Parathyroid adenoma (tissue), 2 donors: ENCODE results near the gene WASF3.

ENCODE experiments used
- H2AFZ ChIP-seq: fragments of 300-600 bp; sonication (generic); one replicate; pipeline ENCODE4 v1.7.0; 2017; ENCODE audit warnings: antibody characterized with exemption, mild to moderate bottlenecking
- H3K27ac ChIP-seq: fragments of 300-600 bp; sonication (generic); one replicate; pipeline ENCODE4 v1.7.0; 2017
- H3K27me3 ChIP-seq: fragments of 300-600 bp; sonication (generic); one replicate; pipeline ENCODE4 v1.7.0; 2017; ENCODE audit warnings: low read length; ENCODE audit not compliant: control insufficient read depth, insufficient read depth
- H3K36me3 ChIP-seq: fragments of 300-600 bp; sonication (generic); one replicate; pipeline ENCODE4 v1.7.0; 2017; ENCODE audit warnings: low read length; ENCODE audit not compliant: control insufficient read depth, insufficient read depth
- H3K4me1 ChIP-seq: fragments of 300-600 bp; sonication (generic); one replicate; pipeline ENCODE4 v1.7.0; 2017; ENCODE audit warnings: control low read depth
- H3K4me2 ChIP-seq: fragments of 300-600 bp; sonication (generic); one replicate; pipeline ENCODE4 v1.7.0; 2017; ENCODE audit warnings: low read length
- H3K4me3 ChIP-seq: fragments of 300-600 bp; sonication (generic); one replicate; pipeline ENCODE4 v1.7.0; 2017; ENCODE audit warnings: low read depth, low read length
- H3K79me2 ChIP-seq: fragments of 300-600 bp; sonication (generic); one replicate; pipeline ENCODE4 v1.7.0; 2017; ENCODE audit warnings: control low read depth
- H3K9ac ChIP-seq: fragments of 300-600 bp; sonication (generic); one replicate; pipeline ENCODE4 v1.7.0; 2017; ENCODE audit warnings: mild to moderate bottlenecking
- H3K9me3 ChIP-seq: fragments of 300-600 bp; sonication (generic); one replicate; pipeline ENCODE4 v1.7.0; 2017; ENCODE audit warnings: low read length; ENCODE audit not compliant: control insufficient read depth
- CTCF ChIP-seq: fragments of 300-600 bp; sonication (generic); IDR thresholded peaks from one replicate; pipeline ENCODE4 v1.7.0; 2017; ENCODE audit warnings: antibody characterized with exemption, mild to moderate bottlenecking
- donor health status: primary hyperparathyroidism.

WASF3 gene

GRCh38 chr13:26646603-26647002 lies 89.1 kb downstream of the WASF3 start:
- no peak overlapping the region for H3K4me2 ChIP-seq
- no peak for TF ChIP-seq CTCF

GRCh38 chr13:26651234-26651633 lies 93.8 kb downstream of the WASF3 start:
- Histone ChIP-seq H3K27me3 (no peaks in the 10 kb centered on the region), H3K9me3 (no peaks in the 10 kb centered on the region), H2AFZ (no peak overlapping the region), H3K4me3 (no peak overlapping the region), H3K9ac (no peak overlapping the region), H3K4me2 (no peak overlapping the region), H3K36me3 (no peaks in the 10 kb centered on the region), H3K4me1 (no peaks in the 10 kb centered on the region), H3K79me2 (no peaks in the 10 kb centered on the region), H3K27ac (no peak overlapping the region)
- no peak for TF ChIP-seq CTCF

More at GRCh38 chr13:26646603-26647002, 89.1 kb downstream of the WASF3 start:
- Histone ChIP-seq H3K27ac (no peak overlapping the region), H2AFZ (no peak overlapping the region), H3K36me3 (no peaks in the 10 kb centered on the region), H3K27me3 (no peaks in the 10 kb centered on the region), H3K9ac (no peak overlapping the region), H3K4me1 (no peaks in the 10 kb centered on the region), H3K79me2 (no peaks in the 10 kb centered on the region), H3K4me3 (no peak overlapping the region), H3K9me3 (no peaks in the 10 kb centered on the region)

- H3K4me3 ChIP-seq: no peak overlapping the region
- H3K27me3 ChIP-seq: no peaks in the 10 kb centered on the region
- H3K36me3 ChIP-seq: no peaks in the 10 kb centered on the region
- H3K4me1 ChIP-seq: no peaks in the 10 kb centered on the region
- TF ChIP-seq CTCF: no peak
- no peaks in the 10 kb centered on the region for H3K9me3 ChIP-seq
- no peak overlapping the region for H3K27ac ChIP-seq
- H3K9ac ChIP-seq: no peak overlapping the region
- H2AFZ ChIP-seq: no peak overlapping the region
- no peaks in the 10 kb centered on the region for H3K79me2 ChIP-seq
- no peak overlapping the region for H3K4me2 ChIP-seq
These were observed 95.8 kb downstream of the WASF3 start for GRCh38 chr13:26653310-26653709.

- Histone ChIP-seq H3K79me2 (no peaks in the 10 kb centered on the region), H3K4me3 (no peak overlapping the region), H3K4me2 (no peak overlapping the region), H3K27me3 (no peaks in the 10 kb centered on the region), H3K4me1 (no peaks in the 10 kb centered on the region), H2AFZ (no peak overlapping the region), H3K27ac (no peak overlapping the region), H3K9ac (no peak overlapping the region), H3K36me3 (no peaks in the 10 kb centered on the region), H3K9me3 (no peaks in the 10 kb centered on the region)
- no peak for TF ChIP-seq CTCF
These were observed 96.4 kb downstream of the WASF3 start for GRCh38 chr13:26653842-26654241.

GRCh38 chr13:26656919-26657318 lies 99.4 kb downstream of the WASF3 start:
- Histone ChIP-seq H3K4me1 (no peaks in the 10 kb centered on the region), H3K9ac (no peak overlapping the region), H3K9me3 (no peaks in the 10 kb centered on the region), H3K36me3 (no peaks in the 10 kb centered on the region), H2AFZ (no peak overlapping the region), H3K4me2 (no peak overlapping the region), H3K4me3 (no peak overlapping the region), H3K79me2 (no peaks in the 10 kb centered on the region), H3K27ac (no peak overlapping the region), H3K27me3 (no peaks in the 10 kb centered on the region)
- TF ChIP-seq CTCF: no peak
